ENCODE data around the gene PAWR. TPM values are rescaled to one million over a fixed set of nuclear protein-coding genes. Genes with fewer than 3 reads are reported as not detected.

PAWR gene
- total and polyA plus RNA-seq, 10 of the 15 experiments (the other 5 are each of a cell fraction or from before 2014, with no cell fraction given) = 8.1 to 70.6 (median 24.2) TPM

- TF ChIP-seq HSF1 (IDR thresholded peaks at IDR 0.05; ENCODE audit: low read depth, low read length) (no peak), TCF7 (IDR thresholded peaks at IDR 0.05; ENCODE audit: borderline replicate concordance) (no peak)
These were observed 46.9 kb downstream of the PAWR start (continued) for GRCh38 chr12:79643821-79644220.

- BruUV-seq (replicated peaks) = no TSS peak
- Histone ChIP-seq H3K27ac (ENCODE audit: control insufficient read depth, insufficient read depth) (no peak overlapping the region), H3K36me3 (ENCODE audit: control insufficient read depth in 2 of 2, insufficient read depth in 2 of 2, low read length in 1 of 2) (no peaks in the 10 kb centered on the region), H4K20me1 (ENCODE audit: control insufficient read depth, insufficient read depth) (no peaks in the 10 kb centered on the region), H3K79me2 (ENCODE audit: control insufficient read depth, insufficient read depth, low read length) (no peaks in the 10 kb centered on the region), H3K9me3 (replicated peaks; ENCODE audit: control insufficient read depth, insufficient read depth, low read length) (no peaks in the 10 kb centered on the region), H3K4me2 (ENCODE audit: control insufficient read depth, insufficient read depth) (no peak overlapping the region), H3K9ac (ENCODE audit: control insufficient read depth, insufficient read depth, low read length) (no peak overlapping the region), H3K27me3 (replicated peaks in 1 of 2; ENCODE audit: control insufficient read depth in 2 of 2, insufficient read depth in 2 of 2, low read length in 1 of 2) (no peaks in the 10 kb centered on the region), H3K4me1 (ENCODE audit: control insufficient read depth, insufficient read depth, low read length) (no peaks in the 10 kb centered on the region), H3K4me3 (no peak overlapping the region), H2AFZ (ENCODE audit: control insufficient read depth, low read depth, low read length) (no peak overlapping the region)
- ATAC-seq (no peak), FAIRE-seq (no peak), DNase-seq (ENCODE audit: low read depth, low spot score) (no peak)
- ChIA-PET CTCF (no interaction called here), RAD21 (ENCODE audit: unreplicated experiment) (no interaction called here), SMC1A (ENCODE audit: uncharacterized antibody, unreplicated experiment) (no interaction called here), POLR2A (no interaction called here)
- in situ Hi-C loops (cut with MboI) (no loop called here), intact Hi-C loops (cut with micrococcal nuclease; ENCODE audit: unreplicated experiment) (no loop called here)
- TF ChIP-seq ZBTB33 (IDR thresholded peaks at IDR 0.05) (no peak), POLR2A (IDR thresholded peaks at IDR 0.05; ENCODE audit: low read depth, low read length) (no peak), TCF3 (IDR thresholded peaks at IDR 0.05; ENCODE audit: borderline replicate concordance, insufficient read depth, low read depth, low read length) (no peak), ATF7 (IDR thresholded peaks at IDR 0.05; ENCODE audit: low read depth) (no peak), HSF1 (IDR thresholded peaks at IDR 0.05; ENCODE audit: low read depth, low read length) (no peak), REST (IDR thresholded peaks at IDR 0.05; ENCODE audit: low read depth, low read length) (no peak), PKNOX1 (IDR thresholded peaks at IDR 0.05) (no peak), NR2C1 (IDR thresholded peaks at IDR 0.05) (no peak), RAD51 (IDR thresholded peaks at IDR 0.05) (no peak), TCF12 (IDR thresholded peaks at IDR 0.05; ENCODE audit: low read depth, low read length) (no peak), HCFC1 (IDR thresholded peaks at IDR 0.05; ENCODE audit: low read length) (no peak), POU2F2 (IDR thresholded peaks at IDR 0.05; ENCODE audit: borderline replicate concordance, low read depth, low read length) (no peak)
- 100% methylated on average over 2 of the region's 2 CpGs for WGBS (ENCODE audit: insufficient coverage, insufficient replicate concordance, low lambda C conversion rate, missing lambda C conversion rate)
These were observed 52.3 kb downstream of the PAWR start for GRCh38 chr12:79638490-79638889.
